Measurements from ENCODE around the gene SLC25A4.

SLC25A4 gene

GRCh38 chr4:185142912-185143600 lies at the start of gene SLC25A4:
Gene SLC25A4 (plus strand): TSS chr4:185143266. CDS start chr4:185143373, 107 bp downstream.
- Histone ChIP-seq H3K9me3 (ENCODE audit: control insufficient read depth, low read length) (no peaks in the 10 kb centered on the region), H3K79me2 (no peaks in the 10 kb centered on the region), H2AFZ (peak within 1 kb of the TSS; percentile 93), H3K27ac (peak within 1 kb of the TSS; percentile 85), H3K4me1 (peaks cover 7% of the 10 kb centered on the region), H3K36me3 (ENCODE audit: control insufficient read depth, insufficient read depth, low read length) (no peaks in the 10 kb centered on the region), H3K4me2 (ENCODE audit: low read length) (peak within 1 kb of the TSS; percentile 85), H3K27me3 (ENCODE audit: control insufficient read depth, insufficient read depth, low read length) (no peaks in the 10 kb centered on the region), H3K4me3 (ENCODE audit: low read depth, low read length) (peak within 1 kb of the TSS; percentile 73), H3K9ac (peak within 1 kb of the TSS; percentile 69)
- TF ChIP-seq, protein P1, sequence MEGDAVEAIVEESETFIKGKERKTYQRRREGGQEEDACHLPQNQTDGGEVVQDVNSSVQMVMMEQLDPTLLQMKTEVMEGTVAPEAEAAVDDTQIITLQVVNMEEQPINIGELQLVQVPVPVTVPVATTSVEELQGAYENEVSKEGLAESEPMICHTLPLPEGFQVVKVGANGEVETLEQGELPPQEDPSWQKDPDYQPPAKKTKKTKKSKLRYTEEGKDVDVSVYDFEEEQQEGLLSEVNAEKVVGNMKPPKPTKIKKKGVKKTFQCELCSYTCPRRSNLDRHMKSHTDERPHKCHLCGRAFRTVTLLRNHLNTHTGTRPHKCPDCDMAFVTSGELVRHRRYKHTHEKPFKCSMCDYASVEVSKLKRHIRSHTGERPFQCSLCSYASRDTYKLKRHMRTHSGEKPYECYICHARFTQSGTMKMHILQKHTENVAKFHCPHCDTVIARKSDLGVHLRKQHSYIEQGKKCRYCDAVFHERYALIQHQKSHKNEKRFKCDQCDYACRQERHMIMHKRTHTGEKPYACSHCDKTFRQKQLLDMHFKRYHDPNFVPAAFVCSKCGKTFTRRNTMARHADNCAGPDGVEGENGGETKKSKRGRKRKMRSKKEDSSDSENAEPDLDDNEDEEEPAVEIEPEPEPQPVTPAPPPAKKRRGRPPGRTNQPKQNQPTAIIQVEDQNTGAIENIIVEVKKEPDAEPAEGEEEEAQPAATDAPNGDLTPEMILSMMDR (IDR thresholded peaks at IDR 0.05), result peak; percentile 56

GRCh38 chr4:185093603-185094002 lies 49.5 kb upstream of the SLC25A4 start:
- no peak overlapping the region for H3K27ac ChIP-seq
- H3K79me2 ChIP-seq, result no peaks in the 10 kb centered on the region
- H3K9ac ChIP-seq, result no peak overlapping the region
- H3K9me3 ChIP-seq (ENCODE audit: control insufficient read depth, low read length), result no peaks in the 10 kb centered on the region
- TF ChIP-seq, protein P1 (IDR thresholded peaks at IDR 0.05), result no peak
- H3K4me3 ChIP-seq (ENCODE audit: low read depth, low read length), result no peak overlapping the region
- H3K4me1 ChIP-seq, result peaks cover 3% of the 10 kb centered on the region
- H2AFZ ChIP-seq, result no peak overlapping the region
- H3K36me3 ChIP-seq (ENCODE audit: control insufficient read depth, insufficient read depth, low read length), result no peaks in the 10 kb centered on the region
- no peaks in the 10 kb centered on the region for H3K27me3 ChIP-seq (ENCODE audit: control insufficient read depth, insufficient read depth, low read length)
- H3K4me2 ChIP-seq (ENCODE audit: low read length), result no peak overlapping the region

DNA sequence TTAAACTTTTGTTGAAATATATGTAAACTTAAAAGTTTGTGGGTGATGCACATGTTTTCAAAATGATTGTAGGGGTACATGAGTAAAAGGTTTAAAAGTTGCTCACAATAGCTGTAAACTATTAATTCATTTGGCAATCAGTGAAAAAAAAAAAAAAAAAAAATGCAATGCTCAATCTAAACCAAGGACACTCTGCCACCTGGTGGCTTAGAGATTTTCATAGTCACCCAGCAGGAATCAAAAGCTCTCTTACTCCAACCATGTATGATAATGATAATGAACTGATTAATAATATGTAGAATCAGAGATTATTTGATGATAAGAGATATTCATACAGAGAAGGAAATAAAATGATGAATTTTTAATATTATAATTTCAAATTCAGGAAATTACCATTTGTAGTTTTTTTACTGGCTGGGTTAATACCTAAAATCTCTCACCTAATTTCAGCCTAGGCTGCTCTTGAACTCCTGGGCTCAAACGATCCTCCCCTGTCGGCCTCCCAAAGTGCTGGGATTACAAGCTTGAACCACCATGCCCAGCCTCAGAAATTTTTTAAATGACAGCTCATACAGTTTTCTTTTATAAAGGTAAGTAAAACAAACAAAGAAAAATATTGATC lies 46.9 kb upstream of the SLC25A4 start:
- Histone ChIP-seq H3K9me3 (ENCODE audit: control insufficient read depth, low read length) (no peaks in the 10 kb centered on the region), H3K4me2 (ENCODE audit: low read length) (no peak overlapping the region), H3K79me2 (no peaks in the 10 kb centered on the region), H2AFZ (no peak overlapping the region), H3K9ac (no peak overlapping the region), H3K27me3 (ENCODE audit: control insufficient read depth, insufficient read depth, low read length) (no peaks in the 10 kb centered on the region), H3K36me3 (ENCODE audit: control insufficient read depth, insufficient read depth, low read length) (no peaks in the 10 kb centered on the region), H3K27ac (no peak overlapping the region), H3K4me1 (peaks cover 1% of the 10 kb centered on the region), H3K4me3 (ENCODE audit: low read depth, low read length) (no peak overlapping the region)
- TF ChIP-seq, protein P1 (IDR thresholded peaks at IDR 0.05), result peak; percentile 60

DNA sequence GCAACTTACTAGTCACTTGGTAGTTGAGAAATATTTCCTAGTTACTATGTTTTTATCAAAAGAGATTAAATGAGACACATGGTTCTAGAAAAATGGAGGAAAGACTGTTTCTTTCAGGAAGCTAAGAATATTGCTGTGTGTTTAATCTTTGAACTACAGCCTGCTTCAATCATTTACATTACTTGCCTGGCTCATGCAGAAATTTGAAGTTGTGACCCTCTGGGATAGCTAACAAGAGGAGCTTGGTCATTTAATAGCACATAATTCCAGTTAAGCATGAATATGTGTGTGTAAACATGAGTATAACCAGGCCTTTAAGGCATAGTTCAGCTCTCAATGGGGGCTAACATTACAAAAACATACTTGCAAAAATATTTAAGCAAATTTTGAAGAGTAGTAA lies 44.6 kb upstream of the SLC25A4 start:
- no peak overlapping the region for H3K9ac ChIP-seq
- H3K79me2 ChIP-seq, result no peaks in the 10 kb centered on the region
- no peak overlapping the region for H3K27ac ChIP-seq
- no peak overlapping the region for H2AFZ ChIP-seq
- no peaks in the 10 kb centered on the region for H3K4me1 ChIP-seq
- no peaks in the 10 kb centered on the region for H3K27me3 ChIP-seq (ENCODE audit: control insufficient read depth, insufficient read depth, low read length)
- no peak overlapping the region for H3K4me2 ChIP-seq (ENCODE audit: low read length)
- H3K4me3 ChIP-seq (ENCODE audit: low read depth, low read length), result no peak overlapping the region
- no peaks in the 10 kb centered on the region for H3K36me3 ChIP-seq (ENCODE audit: control insufficient read depth, insufficient read depth, low read length)
- H3K9me3 ChIP-seq (ENCODE audit: control insufficient read depth, low read length), result no peaks in the 10 kb centered on the region
- TF ChIP-seq, protein P1 (IDR thresholded peaks at IDR 0.05), result no peak

All from parathyroid adenoma (tissue), 2 donors.